ENCODE measurements around the gene MYL3. TPM values are rescaled to one million over a fixed set of nuclear protein-coding genes. Genes with fewer than 3 reads are reported as not detected.

Gene MYL3
- total and polyA plus RNA-seq, 2 experiments from 2014 or later, result not detected

DNA sequence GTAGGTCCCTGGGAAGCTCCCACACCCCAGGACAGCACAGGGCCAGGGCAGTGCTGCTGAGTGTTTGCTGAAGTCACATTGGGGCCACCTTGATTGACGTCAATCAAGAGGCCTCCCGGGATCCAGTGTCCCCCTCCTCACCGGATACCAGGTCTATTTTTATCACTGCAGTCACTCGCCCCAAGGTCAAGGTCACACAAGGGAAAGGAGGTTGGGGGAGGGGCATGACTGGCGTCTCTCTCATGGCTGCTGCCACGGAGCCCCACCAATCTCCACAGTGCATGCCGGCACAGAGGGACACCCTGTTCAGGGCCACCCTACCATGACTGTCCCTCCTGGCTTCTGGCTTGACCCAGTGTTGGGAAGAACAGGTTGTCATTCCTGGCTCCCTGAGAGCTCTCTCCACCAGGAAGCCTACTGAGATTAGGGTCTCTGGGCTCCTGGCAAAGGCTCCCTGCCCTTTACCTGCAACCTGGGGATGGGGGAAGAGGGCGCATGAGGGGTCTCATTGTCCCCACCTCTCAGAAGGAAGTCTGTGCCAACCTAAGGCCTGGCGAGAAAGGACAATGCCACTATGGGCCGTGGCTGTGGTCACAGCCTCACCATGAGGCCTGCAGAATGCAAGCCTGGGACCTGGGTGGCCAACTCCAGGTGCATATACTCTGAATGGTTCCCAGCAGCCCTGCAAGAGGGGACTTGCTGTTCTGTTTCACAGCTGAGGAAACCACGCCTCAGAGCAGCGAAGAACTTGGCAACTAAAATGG lies 1.5 kb downstream of the MYL3 start (continued):
- no peak for TF ChIP-seq ETS1 (IDR thresholded peaks at IDR 0.05)
- no peak for TF ChIP-seq NANOG (IDR thresholded peaks at IDR 0.05; ENCODE audit: borderline replicate concordance)
- no peak for TF ChIP-seq EZH2 (IDR thresholded peaks at IDR 0.05; ENCODE audit: low read depth, unreplicated experiment)
- no peak for TF ChIP-seq ZNF331 (CRISPR knock-in tag; IDR thresholded peaks at IDR 0.05; ENCODE audit: low read depth)
- no peak for TF ChIP-seq EZH2phosphoT487 (IDR thresholded peaks at IDR 0.05; ENCODE audit: unreplicated experiment)
- TF ChIP-seq, protein P1, sequence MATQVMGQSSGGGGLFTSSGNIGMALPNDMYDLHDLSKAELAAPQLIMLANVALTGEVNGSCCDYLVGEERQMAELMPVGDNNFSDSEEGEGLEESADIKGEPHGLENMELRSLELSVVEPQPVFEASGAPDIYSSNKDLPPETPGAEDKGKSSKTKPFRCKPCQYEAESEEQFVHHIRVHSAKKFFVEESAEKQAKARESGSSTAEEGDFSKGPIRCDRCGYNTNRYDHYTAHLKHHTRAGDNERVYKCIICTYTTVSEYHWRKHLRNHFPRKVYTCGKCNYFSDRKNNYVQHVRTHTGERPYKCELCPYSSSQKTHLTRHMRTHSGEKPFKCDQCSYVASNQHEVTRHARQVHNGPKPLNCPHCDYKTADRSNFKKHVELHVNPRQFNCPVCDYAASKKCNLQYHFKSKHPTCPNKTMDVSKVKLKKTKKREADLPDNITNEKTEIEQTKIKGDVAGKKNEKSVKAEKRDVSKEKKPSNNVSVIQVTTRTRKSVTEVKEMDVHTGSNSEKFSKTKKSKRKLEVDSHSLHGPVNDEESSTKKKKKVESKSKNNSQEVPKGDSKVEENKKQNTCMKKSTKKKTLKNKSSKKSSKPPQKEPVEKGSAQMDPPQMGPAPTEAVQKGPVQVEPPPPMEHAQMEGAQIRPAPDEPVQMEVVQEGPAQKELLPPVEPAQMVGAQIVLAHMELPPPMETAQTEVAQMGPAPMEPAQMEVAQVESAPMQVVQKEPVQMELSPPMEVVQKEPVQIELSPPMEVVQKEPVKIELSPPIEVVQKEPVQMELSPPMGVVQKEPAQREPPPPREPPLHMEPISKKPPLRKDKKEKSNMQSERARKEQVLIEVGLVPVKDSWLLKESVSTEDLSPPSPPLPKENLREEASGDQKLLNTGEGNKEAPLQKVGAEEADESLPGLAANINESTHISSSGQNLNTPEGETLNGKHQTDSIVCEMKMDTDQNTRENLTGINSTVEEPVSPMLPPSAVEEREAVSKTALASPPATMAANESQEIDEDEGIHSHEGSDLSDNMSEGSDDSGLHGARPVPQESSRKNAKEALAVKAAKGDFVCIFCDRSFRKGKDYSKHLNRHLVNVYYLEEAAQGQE (IDR thresholded peaks at IDR 0.05; ENCODE audit: unreplicated experiment), result no peak

DNA sequence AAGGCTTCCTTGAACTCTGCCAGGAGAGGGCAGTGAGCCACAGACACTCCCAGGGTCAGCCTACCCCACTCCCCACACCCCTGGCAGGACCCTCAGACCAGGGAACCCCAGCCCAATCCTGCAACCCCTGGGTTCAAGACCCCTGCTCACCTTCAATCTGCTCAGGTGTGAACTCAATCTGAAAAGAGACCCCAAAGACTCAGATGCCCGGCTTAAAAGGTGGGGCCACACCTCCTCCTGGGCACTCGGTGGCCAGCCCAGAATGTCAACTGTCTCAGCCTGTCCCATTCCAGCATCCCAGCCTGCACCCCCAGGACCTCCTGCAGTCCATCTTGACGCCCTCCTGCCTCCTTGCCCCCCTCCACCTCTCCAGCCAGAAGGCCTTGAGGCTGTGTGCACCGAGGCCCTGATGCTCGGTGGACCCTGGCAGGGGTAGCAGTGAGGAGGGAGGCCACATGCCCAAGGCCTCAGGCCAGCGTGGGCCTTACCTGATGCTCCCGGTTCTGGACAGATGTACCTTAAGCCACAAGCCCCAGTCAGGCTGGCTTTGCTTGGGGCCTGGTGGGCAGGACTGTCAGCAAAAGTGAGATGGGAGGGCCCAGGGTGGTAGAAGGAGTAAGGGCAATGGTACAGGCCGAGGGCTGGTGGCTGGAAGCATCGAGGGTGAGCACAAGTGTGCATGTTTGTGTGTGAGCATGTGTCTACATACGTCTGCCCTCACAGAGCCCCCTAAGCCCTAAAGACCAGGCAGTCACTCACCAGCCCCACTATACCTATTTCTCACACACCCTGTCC lies 2.2 kb downstream of the MYL3 start:
- Histone ChIP-seq H3K36me3 (ENCODE audit: insufficient read depth) (no peaks in the 10 kb centered on the region), H4K20me1 (replicated peaks; ENCODE audit: insufficient read depth) (no peaks in the 10 kb centered on the region), H3K9me2 (ENCODE audit: insufficient read depth) (no peaks in the 10 kb centered on the region), H3K4me1 (ENCODE audit: insufficient read depth) (no peaks in the 10 kb centered on the region), H3K4me3 (no peak overlapping the region), H2AFZ (no peak overlapping the region), H3K4me2 (no peak overlapping the region), H3K27me3 (ENCODE audit: insufficient read depth) (no peaks in the 10 kb centered on the region), H3K27ac (ENCODE audit: low read depth) (no peak overlapping the region), H3K79me2 (replicated peaks; ENCODE audit: insufficient read depth) (no peaks in the 10 kb centered on the region), H3F3A (replicated peaks; ENCODE audit: low read depth) (no peaks in the 10 kb centered on the region)
- Mint-ChIP-seq H3K36me3 (ENCODE audit: low read depth) (no peaks in the 10 kb centered on the region), H3K4me1 (no peaks in the 10 kb centered on the region), H3K4me3 (no peak overlapping the region), H3K27ac (no peak overlapping the region), H3K9me3 (no peaks in the 10 kb centered on the region), H3K27me3 (ENCODE audit: insufficient read depth, low read depth, poor library complexity) (peaks cover 15% of the 10 kb centered on the region)
- TF ChIP-seq EZH2 (IDR thresholded peaks at IDR 0.05; ENCODE audit: low read depth, unreplicated experiment) (no peak), NANOG (IDR thresholded peaks at IDR 0.05; ENCODE audit: borderline replicate concordance) (no peak), ZNF114 (CRISPR knock-in tag; IDR thresholded peaks at IDR 0.05) (no peak), CREB1 (CRISPR knock-in tag; IDR thresholded peaks at IDR 0.05; ENCODE audit: low read depth) (no peak)
- TF ChIP-seq, protein P2, sequence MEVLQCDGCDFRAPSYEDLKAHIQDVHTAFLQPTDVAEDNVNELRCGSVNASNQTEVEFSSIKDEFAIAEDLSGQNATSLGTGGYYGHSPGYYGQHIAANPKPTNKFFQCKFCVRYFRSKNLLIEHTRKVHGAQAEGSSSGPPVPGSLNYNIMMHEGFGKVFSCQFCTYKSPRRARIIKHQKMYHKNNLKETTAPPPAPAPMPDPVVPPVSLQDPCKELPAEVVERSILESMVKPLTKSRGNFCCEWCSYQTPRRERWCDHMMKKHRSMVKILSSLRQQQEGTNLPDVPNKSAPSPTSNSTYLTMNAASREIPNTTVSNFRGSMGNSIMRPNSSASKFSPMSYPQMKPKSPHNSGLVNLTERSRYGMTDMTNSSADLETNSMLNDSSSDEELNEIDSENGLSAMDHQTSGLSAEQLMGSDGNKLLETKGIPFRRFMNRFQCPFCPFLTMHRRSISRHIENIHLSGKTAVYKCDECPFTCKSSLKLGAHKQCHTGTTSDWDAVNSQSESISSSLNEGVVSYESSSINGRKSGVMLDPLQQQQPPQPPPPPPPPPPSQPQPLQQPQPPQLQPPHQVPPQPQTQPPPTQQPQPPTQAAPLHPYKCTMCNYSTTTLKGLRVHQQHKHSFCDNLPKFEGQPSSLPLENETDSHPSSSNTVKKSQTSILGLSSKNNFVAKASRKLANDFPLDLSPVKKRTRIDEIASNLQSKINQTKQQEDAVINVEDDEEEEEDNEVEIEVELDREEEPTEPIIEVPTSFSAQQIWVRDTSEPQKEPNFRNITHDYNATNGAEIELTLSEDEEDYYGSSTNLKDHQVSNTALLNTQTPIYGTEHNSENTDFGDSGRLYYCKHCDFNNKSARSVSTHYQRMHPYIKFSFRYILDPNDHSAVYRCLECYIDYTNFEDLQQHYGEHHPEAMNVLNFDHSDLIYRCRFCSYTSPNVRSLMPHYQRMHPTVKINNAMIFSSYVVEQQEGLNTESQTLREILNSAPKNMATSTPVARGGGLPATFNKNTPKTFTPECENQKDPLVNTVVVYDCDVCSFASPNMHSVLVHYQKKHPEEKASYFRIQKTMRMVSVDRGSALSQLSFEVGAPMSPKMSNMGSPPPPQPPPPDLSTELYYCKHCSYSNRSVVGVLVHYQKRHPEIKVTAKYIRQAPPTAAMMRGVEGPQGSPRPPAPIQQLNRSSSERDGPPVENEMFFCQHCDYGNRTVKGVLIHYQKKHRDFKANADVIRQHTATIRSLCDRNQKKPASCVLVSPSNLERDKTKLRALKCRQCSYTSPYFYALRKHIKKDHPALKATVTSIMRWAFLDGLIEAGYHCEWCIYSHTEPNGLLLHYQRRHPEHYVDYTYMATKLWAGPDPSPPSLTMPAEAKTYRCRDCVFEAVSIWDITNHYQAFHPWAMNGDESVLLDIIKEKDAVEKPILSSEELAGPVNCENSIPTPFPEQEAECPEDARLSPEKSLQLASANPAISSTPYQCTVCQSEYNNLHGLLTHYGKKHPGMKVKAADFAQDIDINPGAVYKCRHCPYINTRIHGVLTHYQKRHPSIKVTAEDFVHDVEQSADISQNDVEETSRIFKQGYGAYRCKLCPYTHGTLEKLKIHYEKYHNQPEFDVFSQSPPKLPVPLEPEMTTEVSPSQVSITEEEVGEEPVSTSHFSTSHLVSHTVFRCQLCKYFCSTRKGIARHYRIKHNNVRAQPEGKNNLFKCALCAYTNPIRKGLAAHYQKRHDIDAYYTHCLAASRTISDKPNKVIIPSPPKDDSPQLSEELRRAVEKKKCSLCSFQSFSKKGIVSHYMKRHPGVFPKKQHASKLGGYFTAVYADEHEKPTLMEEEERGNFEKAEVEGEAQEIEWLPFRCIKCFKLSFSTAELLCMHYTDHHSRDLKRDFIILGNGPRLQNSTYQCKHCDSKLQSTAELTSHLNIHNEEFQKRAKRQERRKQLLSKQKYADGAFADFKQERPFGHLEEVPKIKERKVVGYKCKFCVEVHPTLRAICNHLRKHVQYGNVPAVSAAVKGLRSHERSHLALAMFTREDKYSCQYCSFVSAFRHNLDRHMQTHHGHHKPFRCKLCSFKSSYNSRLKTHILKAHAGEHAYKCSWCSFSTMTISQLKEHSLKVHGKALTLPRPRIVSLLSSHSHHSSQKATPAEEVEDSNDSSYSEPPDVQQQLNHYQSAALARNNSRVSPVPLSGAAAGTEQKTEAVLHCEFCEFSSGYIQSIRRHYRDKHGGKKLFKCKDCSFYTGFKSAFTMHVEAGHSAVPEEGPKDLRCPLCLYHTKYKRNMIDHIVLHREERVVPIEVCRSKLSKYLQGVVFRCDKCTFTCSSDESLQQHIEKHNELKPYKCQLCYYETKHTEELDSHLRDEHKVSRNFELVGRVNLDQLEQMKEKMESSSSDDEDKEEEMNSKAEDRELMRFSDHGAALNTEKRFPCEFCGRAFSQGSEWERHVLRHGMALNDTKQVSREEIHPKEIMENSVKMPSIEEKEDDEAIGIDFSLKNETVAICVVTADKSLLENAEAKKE (CRISPR knock-in tag; IDR thresholded peaks at IDR 0.05), result no peak
- TF ChIP-seq, protein P3, sequence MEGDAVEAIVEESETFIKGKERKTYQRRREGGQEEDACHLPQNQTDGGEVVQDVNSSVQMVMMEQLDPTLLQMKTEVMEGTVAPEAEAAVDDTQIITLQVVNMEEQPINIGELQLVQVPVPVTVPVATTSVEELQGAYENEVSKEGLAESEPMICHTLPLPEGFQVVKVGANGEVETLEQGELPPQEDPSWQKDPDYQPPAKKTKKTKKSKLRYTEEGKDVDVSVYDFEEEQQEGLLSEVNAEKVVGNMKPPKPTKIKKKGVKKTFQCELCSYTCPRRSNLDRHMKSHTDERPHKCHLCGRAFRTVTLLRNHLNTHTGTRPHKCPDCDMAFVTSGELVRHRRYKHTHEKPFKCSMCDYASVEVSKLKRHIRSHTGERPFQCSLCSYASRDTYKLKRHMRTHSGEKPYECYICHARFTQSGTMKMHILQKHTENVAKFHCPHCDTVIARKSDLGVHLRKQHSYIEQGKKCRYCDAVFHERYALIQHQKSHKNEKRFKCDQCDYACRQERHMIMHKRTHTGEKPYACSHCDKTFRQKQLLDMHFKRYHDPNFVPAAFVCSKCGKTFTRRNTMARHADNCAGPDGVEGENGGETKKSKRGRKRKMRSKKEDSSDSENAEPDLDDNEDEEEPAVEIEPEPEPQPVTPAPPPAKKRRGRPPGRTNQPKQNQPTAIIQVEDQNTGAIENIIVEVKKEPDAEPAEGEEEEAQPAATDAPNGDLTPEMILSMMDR (conservative IDR thresholded peaks at IDR 0.05; ENCODE audit: low read depth in 2 of 2), result 0 out of 4 replicates have a peak, but pooled peaks of 1 of the 2 experiments have one; percentile 5
- ATAC-seq (no peak), DNase-seq (ENCODE audit: low spot score) (no peak)
